ENCODE data around the gene MRTFA. TPM values are rescaled to one million over a fixed set of nuclear protein-coding genes. Genes with fewer than 3 reads are reported as not detected.
A peak's percentile ranks its signal among the peaks of the same experiment; 100 is the strongest.

Gene MRTFA
- total RNA-seq, 2 donors from 2014 or later, result 38.5 to 57.4 TPM

GRCh38 chr22:40414838-40415505, 221.5 kb downstream of the MRTFA start:
- no peak for ATAC-seq (replicated peaks)
- peaks cover 19% of the 10 kb centered on the region for H3K4me1 Mint-ChIP-seq
- peaks cover 59% of the 10 kb centered on the region for H3K36me3 Mint-ChIP-seq (ENCODE audit: low read depth)
- H3K9me3 Mint-ChIP-seq, result no peaks in the 10 kb centered on the region
- no peaks in the 10 kb centered on the region for H3K27me3 Mint-ChIP-seq
- H3K27ac Mint-ChIP-seq, result peak overlapping the region; percentile 90
- peak overlapping the region; percentile 45 for H3K4me3 Mint-ChIP-seq

DNA sequence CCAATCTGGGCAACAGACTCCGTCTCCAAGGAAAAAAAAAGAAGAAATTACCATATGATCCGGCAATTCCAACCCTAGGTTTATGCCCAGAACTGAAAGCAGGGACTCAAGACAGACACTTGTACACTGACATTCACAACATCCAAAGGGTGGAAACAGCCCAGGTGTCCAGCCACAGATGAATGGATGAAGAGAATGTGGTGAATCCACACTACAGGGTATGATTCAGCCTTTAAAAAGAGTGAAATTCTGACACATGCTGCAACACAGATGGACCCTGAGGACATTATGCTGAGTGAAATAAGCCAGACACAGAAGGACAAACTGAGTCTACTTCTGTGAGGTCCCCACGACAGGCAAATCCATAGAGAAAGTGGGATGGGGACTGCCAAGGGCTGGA, 222.2 kb downstream of the MRTFA start:
- peaks cover 55% of the 10 kb centered on the region for H3K36me3 Mint-ChIP-seq (ENCODE audit: low read depth)
- H3K4me3 Mint-ChIP-seq, result no peak overlapping the region
- no peaks in the 10 kb centered on the region for H3K9me3 Mint-ChIP-seq
- no peaks in the 10 kb centered on the region for H3K27me3 Mint-ChIP-seq
- ATAC-seq (replicated peaks), result no peak
- H3K27ac Mint-ChIP-seq, result peak overlapping the region; percentile 90
- peaks cover 19% of the 10 kb centered on the region for H3K4me1 Mint-ChIP-seq

DNA sequence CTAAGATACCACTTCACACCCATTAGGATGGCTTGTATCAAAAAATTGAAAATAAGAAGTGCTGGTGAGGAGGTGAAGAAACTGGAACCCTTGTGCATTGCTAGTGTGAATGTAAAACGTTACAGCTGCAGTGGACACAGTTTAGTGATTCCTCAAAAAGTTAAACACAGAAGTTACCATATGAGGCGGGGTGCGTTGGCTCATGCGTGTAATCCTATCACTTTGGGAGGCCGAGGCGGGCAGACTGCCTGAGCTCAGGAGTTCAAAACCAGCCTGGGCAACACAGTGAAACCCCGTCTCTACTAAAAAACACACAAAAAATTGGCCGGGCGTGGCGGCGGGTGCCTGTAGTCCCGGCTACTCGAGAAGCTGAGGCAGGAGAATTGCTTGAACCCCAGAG, 222.6 kb downstream of the MRTFA start:
- Mint-ChIP-seq H3K27me3 (no peaks in the 10 kb centered on the region), H3K27ac (peak overlapping the region; percentile 90), H3K9me3 (no peaks in the 10 kb centered on the region), H3K4me3 (no peak overlapping the region), H3K36me3 (ENCODE audit: low read depth) (peaks cover 55% of the 10 kb centered on the region), H3K4me1 (peaks cover 19% of the 10 kb centered on the region)
- ATAC-seq (replicated peaks), result no peak

DNA sequence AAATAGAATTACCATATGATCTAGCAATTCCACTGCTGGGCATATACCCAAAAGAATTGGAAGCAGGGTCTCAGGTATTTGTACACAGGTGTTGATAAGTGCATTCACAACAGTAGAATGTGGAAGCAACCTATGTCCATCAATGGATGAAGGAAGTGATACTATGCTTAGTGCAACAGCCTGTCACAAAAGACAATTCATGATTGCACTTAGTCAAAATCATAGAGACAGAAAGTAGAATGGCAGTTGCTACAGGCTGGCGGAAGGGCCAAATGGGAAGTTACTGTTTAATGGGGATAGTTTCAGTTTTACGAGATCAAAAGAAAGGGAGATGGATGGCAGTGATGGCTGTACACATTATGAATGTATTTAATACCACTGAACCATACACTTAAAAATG, 224.1 kb downstream of the MRTFA start:
- Mint-ChIP-seq H3K4me1 (peaks cover 19% of the 10 kb centered on the region), H3K4me3 (no peak overlapping the region), H3K9me3 (no peaks in the 10 kb centered on the region), H3K27ac (peak overlapping the region; percentile 5), H3K36me3 (ENCODE audit: low read depth) (peaks cover 59% of the 10 kb centered on the region), H3K27me3 (no peaks in the 10 kb centered on the region)
- no peak for ATAC-seq (replicated peaks)

DNA sequence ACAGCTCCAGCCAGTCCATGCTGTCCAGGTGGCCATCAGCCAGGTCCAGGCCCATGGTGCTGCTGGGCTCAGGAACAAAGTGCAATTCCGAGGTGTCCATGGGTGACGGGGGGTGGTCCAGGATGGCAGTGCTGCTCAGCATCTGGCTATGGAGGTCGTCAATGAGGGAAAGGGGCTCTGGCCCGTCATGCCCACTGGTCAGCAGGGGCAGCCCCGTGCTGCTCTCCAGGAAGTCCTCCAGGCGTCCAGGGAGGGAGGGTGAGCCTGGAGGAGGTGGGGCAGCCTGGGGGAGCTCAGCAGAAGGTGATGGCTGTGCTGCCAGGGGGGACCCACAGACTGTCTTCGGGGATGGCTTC, 225.0 kb downstream of the MRTFA start:
- H3K4me3 Mint-ChIP-seq, result no peak overlapping the region
- no peak for ATAC-seq (replicated peaks)
- H3K27me3 Mint-ChIP-seq, result no peaks in the 10 kb centered on the region
- no peaks in the 10 kb centered on the region for H3K9me3 Mint-ChIP-seq
- H3K27ac Mint-ChIP-seq, result peak overlapping the region; percentile 22
- H3K4me1 Mint-ChIP-seq, result peaks cover 17% of the 10 kb centered on the region
- peaks cover 61% of the 10 kb centered on the region for H3K36me3 Mint-ChIP-seq (ENCODE audit: low read depth)

DNA sequence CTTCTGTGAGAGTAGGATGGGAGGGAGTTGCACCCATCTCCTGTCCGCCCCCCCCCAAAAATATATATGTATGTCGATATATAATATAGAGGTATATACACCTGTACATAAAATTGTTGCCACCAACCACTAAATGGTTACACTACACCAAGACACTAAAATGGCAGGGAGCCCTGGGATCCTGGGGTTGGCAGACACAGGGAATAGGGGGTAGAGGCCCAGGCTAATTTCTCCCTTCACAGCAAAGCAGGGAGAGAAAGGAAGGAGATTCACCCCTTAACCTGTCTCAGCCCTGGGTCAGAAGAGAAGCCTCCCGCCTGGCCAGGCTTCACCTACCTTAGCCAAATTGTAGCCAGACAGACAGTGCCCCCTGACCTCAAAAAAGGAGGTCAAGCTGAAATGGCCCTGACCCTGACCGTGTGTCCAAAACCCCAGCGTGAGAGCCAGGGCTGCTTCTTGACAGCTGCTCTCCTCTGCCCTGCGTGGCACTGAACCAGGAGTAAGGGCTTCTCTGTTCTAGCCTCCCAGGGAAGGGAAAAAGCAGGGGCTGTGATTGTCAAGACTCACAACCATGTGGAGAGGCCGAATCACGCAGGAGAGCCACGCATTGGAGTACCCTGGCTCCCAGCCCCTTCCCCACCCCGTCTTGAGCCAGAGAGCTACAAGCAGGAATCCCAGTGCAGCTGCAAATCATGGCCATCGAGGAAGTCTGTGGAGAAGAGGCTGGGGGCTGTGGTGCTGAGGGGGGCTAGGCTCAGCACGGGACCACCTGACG, 225.6 kb downstream of the MRTFA start:
- Mint-ChIP-seq H3K9me3 (no peaks in the 10 kb centered on the region), H3K4me3 (no peak overlapping the region), H3K27me3 (no peaks in the 10 kb centered on the region), H3K36me3 (ENCODE audit: low read depth) (peaks cover 58% of the 10 kb centered on the region), H3K27ac (peak overlapping the region; percentile 22), H3K4me1 (peaks cover 11% of the 10 kb centered on the region)
- ATAC-seq (replicated peaks), result no peak

DNA sequence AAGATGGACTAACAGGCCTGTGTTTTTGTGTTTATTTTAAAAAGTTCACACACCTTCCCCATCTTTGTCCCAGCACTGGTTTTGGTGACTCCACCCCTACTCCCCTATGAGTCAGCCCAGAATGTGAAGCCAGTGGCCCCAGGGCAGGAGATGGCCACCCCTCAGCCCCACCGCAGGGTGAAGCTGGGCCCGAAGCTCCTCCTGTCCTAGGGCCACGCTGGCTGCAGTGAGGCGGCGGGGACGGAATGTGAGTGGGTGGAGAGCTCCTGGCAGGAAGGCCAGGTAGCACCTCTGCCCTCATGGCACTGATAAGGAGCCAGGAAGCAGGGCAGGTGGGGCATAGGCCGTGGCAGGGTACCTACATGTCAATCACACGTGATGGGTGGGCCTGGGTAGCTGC, 226.2 kb downstream of the MRTFA start:
- H3K27ac Mint-ChIP-seq, result no peak overlapping the region
- H3K9me3 Mint-ChIP-seq, result no peaks in the 10 kb centered on the region
- no peak for ATAC-seq (replicated peaks)

GRCh38 chr22:40409613-40410113, 226.9 kb downstream of the MRTFA start:
- H3K27ac Mint-ChIP-seq, result no peak overlapping the region
- peaks cover 5% of the 10 kb centered on the region for H3K4me1 Mint-ChIP-seq
- peaks cover 55% of the 10 kb centered on the region for H3K36me3 Mint-ChIP-seq (ENCODE audit: low read depth)
- H3K27me3 Mint-ChIP-seq, result no peaks in the 10 kb centered on the region
- H3K4me3 Mint-ChIP-seq, result no peak overlapping the region
- no peak for ATAC-seq (replicated peaks)
- no peaks in the 10 kb centered on the region for H3K9me3 Mint-ChIP-seq

More for the DNA sequence above, 226.2 kb downstream of the MRTFA start:
- peaks cover 5% of the 10 kb centered on the region for H3K4me1 Mint-ChIP-seq
- no peak overlapping the region for H3K4me3 Mint-ChIP-seq
- no peaks in the 10 kb centered on the region for H3K27me3 Mint-ChIP-seq
- H3K36me3 Mint-ChIP-seq (ENCODE audit: low read depth), result peaks cover 52% of the 10 kb centered on the region

GRCh38 chr22:40408718-40409612, 227.6 kb downstream of the MRTFA start:
- Mint-ChIP-seq H3K4me3 (no peak overlapping the region), H3K9me3 (no peaks in the 10 kb centered on the region), H3K36me3 (ENCODE audit: low read depth) (peaks cover 57% of the 10 kb centered on the region), H3K4me1 (peaks cover 5% of the 10 kb centered on the region), H3K27ac (peak overlapping the region; percentile 46), H3K27me3 (no peaks in the 10 kb centered on the region)
- no peak for ATAC-seq (replicated peaks)

GRCh38 chr22:40407831-40408717, 228.4 kb downstream of the MRTFA start:
- Mint-ChIP-seq H3K27me3 (no peaks in the 10 kb centered on the region), H3K36me3 (ENCODE audit: low read depth) (peaks cover 59% of the 10 kb centered on the region), H3K27ac (peak overlapping the region; percentile 46), H3K4me1 (peaks cover 14% of the 10 kb centered on the region), H3K9me3 (no peaks in the 10 kb centered on the region), H3K4me3 (no peak overlapping the region)
- no peak for ATAC-seq (replicated peaks)

DNA sequence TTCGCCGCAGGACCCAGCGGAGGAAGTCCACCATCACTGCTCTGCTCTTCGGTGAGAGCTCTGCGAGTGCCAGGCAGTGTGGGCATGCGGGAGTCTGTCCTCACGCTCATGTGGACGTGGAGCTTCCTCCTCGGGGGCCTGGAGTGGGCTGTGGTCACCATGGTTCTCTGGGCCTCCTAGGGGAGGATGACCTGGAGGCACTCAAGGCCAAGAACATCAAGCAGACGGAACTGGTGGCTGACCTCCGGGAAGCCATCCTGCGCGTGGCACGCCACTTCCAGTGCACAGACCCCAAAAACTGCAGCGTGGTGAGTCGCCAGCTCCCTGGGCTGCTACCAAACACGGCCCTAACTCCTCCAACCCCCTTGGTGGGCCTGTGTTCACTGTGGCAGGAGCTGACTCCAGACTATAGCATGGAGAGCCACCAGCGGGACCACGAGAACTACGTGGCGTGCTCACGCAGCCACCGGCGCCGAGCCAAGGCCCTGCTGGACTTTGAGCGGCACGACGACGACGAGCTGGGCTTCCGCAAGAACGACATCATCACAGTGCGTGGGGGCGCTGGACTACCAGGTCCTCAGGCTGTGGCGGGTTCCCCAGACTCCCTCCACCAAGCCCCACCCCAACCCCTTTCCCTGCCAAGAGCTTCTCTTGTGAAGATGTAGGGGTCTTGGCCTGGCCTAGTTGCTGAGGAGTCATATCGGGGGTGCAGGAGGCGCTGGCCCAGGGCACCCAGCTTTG, 229.3 kb downstream of the MRTFA start:
- Mint-ChIP-seq H3K9me3 (no peaks in the 10 kb centered on the region), H3K4me3 (no peak overlapping the region), H3K4me1 (peaks cover 12% of the 10 kb centered on the region), H3K27ac (peak overlapping the region; percentile 28), H3K27me3 (no peaks in the 10 kb centered on the region), H3K36me3 (ENCODE audit: low read depth) (peaks cover 61% of the 10 kb centered on the region)
- no peak for ATAC-seq (replicated peaks)

- Mint-ChIP-seq H3K27me3 (no peaks in the 10 kb centered on the region), H3K36me3 (ENCODE audit: low read depth) (peaks cover 61% of the 10 kb centered on the region), H3K27ac (no peak overlapping the region), H3K4me1 (peaks cover 20% of the 10 kb centered on the region), H3K4me3 (no peak overlapping the region), H3K9me3 (no peaks in the 10 kb centered on the region)
- ATAC-seq (replicated peaks), result no peak
These were observed 230.2 kb downstream of the MRTFA start for GRCh38 chr22:40406063-40406890.

All from activated T-helper 17 cell treated with anti-CD3 and anti-CD28 coated beads, Interleukin-2, amount 50 U/mL, for 72 hours (primary cell).